SK-N-SH (cell line): ENCODE results near the gene STH. TPM values are rescaled to one million over a fixed set of nuclear protein-coding genes. Genes with fewer than 3 reads are reported as not detected.

Experiments
- CTCF ChIA-PET: fragments of 300-600, 350-600 bp; formaldehyde crosslinking; extraction: SDS; loops from one replicate; lab custom pipeline; 2021; lab: Yijun Ruan, JAX
- POLR2A ChIA-PET: fragments of 350-600 bp; sonication (Branson Sonifier 250); formaldehyde crosslinking; extraction: SDS; loops from one replicate; lab custom pipeline; 2020; ENCODE audit warnings: antibody characterized with exemption, inconsistent platforms; lab: Yijun Ruan, JAX
- DNase-seq: peaks from one replicate; pipeline ENCODE4 v3.0.0; 2012
- H2AFZ ChIP-seq: fragments of 200-600 bp; sonication (generic); 2 replicates; pipeline ENCODE4 v1.8.1; 2016; ENCODE audit warnings: antibody characterized with exemption, mild to moderate bottlenecking, low read depth
- H3F3A ChIP-seq: fragments of 200-600 bp; sonication (generic); replicated peaks from 2 replicates; pipeline ENCODE3; 2016; ENCODE audit warnings: antibody characterized with exemption, mild to moderate bottlenecking; ENCODE audit not compliant: insufficient read depth
- H3K27ac ChIP-seq, 2 experiments: fragments of 200-500 bp in 1 of 2; fragments of 200-600 bp in 1 of 2; sonication (Bioruptor generic) in 1 of 2; sonication (generic), shearing (Covaris generic) in 1 of 2; 2 replicates each; pipeline versions ENCODE4 v1.5.1 to v1.6.1; 2014 to 2016; ENCODE audit warnings: low read depth in 2 of 2, inconsistent platforms in 1 of 2, low read length in 1 of 2, mild to moderate bottlenecking in 1 of 2, mixed read lengths in 1 of 2
- H3K27me3 ChIP-seq: fragments of 200-600 bp; sonication (generic), shearing (Covaris generic); 2 replicates; pipeline ENCODE4 v1.6.1; 2016; ENCODE audit warnings: mixed run types; ENCODE audit not compliant: insufficient read depth
- H3K36me3 ChIP-seq, 2 experiments: fragments of 200-500 bp in 1 of 2; fragments of 200-600 bp in 1 of 2; sonication (Bioruptor generic) in 1 of 2; sonication (generic) in 1 of 2; replicated peaks in 1 of 2; 2 replicates each; pipeline versions ENCODE3 to v1.5.1; 2014 to 2016; ENCODE audit warnings: low read length in 1 of 2, mild to moderate bottlenecking in 1 of 2; ENCODE audit not compliant: insufficient read depth in 2 of 2, control insufficient read depth in 1 of 2
- H3K4me1 ChIP-seq, 2 experiments: fragments of 200-500 bp in 1 of 2; fragments of 200-600 bp in 1 of 2; sonication (Bioruptor generic) in 1 of 2; sonication (generic), shearing (Covaris generic) in 1 of 2; 2 replicates each; pipeline versions ENCODE4 v1.5.1 to v1.6.1; 2014 to 2016; ENCODE audit warnings: low read depth in 1 of 2, low read length in 1 of 2, mixed run types in 1 of 2; ENCODE audit not compliant: insufficient read depth in 2 of 2, control insufficient read depth in 1 of 2
- H3K4me2 ChIP-seq: fragments of 200-600 bp; sonication (generic), shearing (Covaris generic); 2 replicates; pipeline ENCODE4 v1.6.1; 2017; ENCODE audit warnings: mixed run types
- H3K4me3 ChIP-seq, 2 experiments: fragments of 200-500 bp in 1 of 2; fragments of 200-600 bp in 1 of 2; sonication (Bioruptor generic) in 1 of 2; sonication (generic), shearing (Covaris generic) in 1 of 2; 2 replicates each; pipeline versions ENCODE4 v1.5.1 to v1.8.1; 2014 to 2016; ENCODE audit warnings: low read depth in 2 of 2, inconsistent platforms in 1 of 2, low read length in 1 of 2, mild to moderate bottlenecking in 1 of 2, mixed read lengths in 1 of 2, moderate library complexity in 1 of 2
- H3K79me2 ChIP-seq: fragments of 200-600 bp; sonication (generic); 2 replicates; pipeline ENCODE4 v1.8.1; 2017; ENCODE audit warnings: mild to moderate bottlenecking; ENCODE audit not compliant: insufficient read depth
- H3K9ac ChIP-seq: fragments of 200-600 bp; sonication (generic); 2 replicates; pipeline ENCODE4 v1.6.1; 2017; ENCODE audit warnings: mixed run types
- H3K9me2 ChIP-seq: fragments of 200-600 bp; sonication (generic); 2 replicates; pipeline ENCODE4 v1.6.1; 2017; ENCODE audit warnings: mixed run types
- H3K9me3 ChIP-seq: fragments of 200-600 bp; sonication (generic); 2 replicates; pipeline ENCODE4 v1.6.1; 2017; ENCODE audit warnings: mixed run types, mild to moderate bottlenecking, moderate library complexity
- H4K20me1 ChIP-seq: fragments of 200-600 bp; sonication (generic); 2 replicates; pipeline ENCODE4 v1.6.1; 2017; ENCODE audit warnings: mild to moderate bottlenecking, mixed run types; ENCODE audit not compliant: insufficient read depth
- ELF1 ChIP-seq: IDR thresholded peaks from 2 replicates; pipeline ENCODE4 v1.4.0; 2012
- EP300 ChIP-seq, 2 experiments: IDR thresholded peaks; 2 replicates each; pipeline versions ENCODE4 v1.4.0 to v1.6.1; 2012; ENCODE audit warnings: borderline replicate concordance in 1 of 2, low read depth in 1 of 2, low read length in 1 of 2
- EZH2phosphoT487 ChIP-seq: fragments of 200-600 bp; sonication (generic); IDR thresholded peaks from 2 replicates; pipeline ENCODE4 v1.6.1; 2017; ENCODE audit warnings: low read depth, mixed run types, mild to moderate bottlenecking, antibody characterized with exemption, moderate library complexity, borderline replicate concordance
- FOSL2 ChIP-seq: IDR thresholded peaks from 2 replicates; pipeline ENCODE4 v1.4.0; 2012; ENCODE audit warnings: low read depth, mild to moderate bottlenecking, moderate library complexity, borderline replicate concordance
- GABPA ChIP-seq: IDR thresholded peaks from 2 replicates; pipeline ENCODE4 v1.4.0; 2012; ENCODE audit warnings: low read depth, mild to moderate bottlenecking
- GATA2 ChIP-seq: sonication (generic); formaldehyde crosslinking; IDR thresholded peaks from 2 replicates; pipeline ENCODE4 v1.5.0; 2020; ENCODE audit warnings: mild to moderate bottlenecking, missing genetic modification reagents
- IRF3 ChIP-seq: fragments of 150-350 bp; IDR thresholded peaks from 2 replicates; pipeline ENCODE4 v1.6.1; 2016; ENCODE audit warnings: mild to moderate bottlenecking, low read depth, low read length
- JUND ChIP-seq: IDR thresholded peaks from 2 replicates; pipeline ENCODE4 v1.4.0; 2012
- MEF2A ChIP-seq: IDR thresholded peaks from 2 replicates; pipeline ENCODE4 v1.4.0; 2012; ENCODE audit warnings: low read depth, borderline replicate concordance
- MXI1 ChIP-seq: IDR thresholded peaks from 2 replicates; pipeline ENCODE4 v1.6.1; 2012; ENCODE audit warnings: mild to moderate bottlenecking, low read depth, low read length, improper control_type of control experiment
- NRF1 ChIP-seq: IDR thresholded peaks from 2 replicates; pipeline ENCODE4 v1.6.1; 2012; ENCODE audit warnings: low read depth, mild to moderate bottlenecking, low read length
- PBX3 ChIP-seq: IDR thresholded peaks from 2 replicates; pipeline ENCODE4; 2012
- POLR2AphosphoS5 ChIP-seq: IDR thresholded peaks from 2 replicates; pipeline ENCODE4 v1.6.1; 2012; ENCODE audit warnings: low read depth, low read length
- RAD21 ChIP-seq: IDR thresholded peaks from 2 replicates; pipeline ENCODE4 v1.6.1; 2012; ENCODE audit warnings: mild to moderate bottlenecking, low read length
- RCOR1 ChIP-seq: fragments of 150-350 bp; IDR thresholded peaks from 2 replicates; pipeline ENCODE4 v1.6.1; 2017; ENCODE audit warnings: antibody characterized with exemption, low read length
- REST ChIP-seq: IDR thresholded peaks from 2 replicates; pipeline ENCODE4 v1.6.1; 2012; ENCODE audit warnings: mild to moderate bottlenecking, low read depth, low read length, moderate library complexity
- SIN3A ChIP-seq: IDR thresholded peaks from 2 replicates; pipeline ENCODE4 v1.6.1; 2012; ENCODE audit warnings: low read depth, mild to moderate bottlenecking, low read length, moderate library complexity, borderline replicate concordance
- TCF12 ChIP-seq: IDR thresholded peaks from 2 replicates; pipeline ENCODE4 v1.4.0; 2012
- ZBTB33 ChIP-seq: IDR thresholded peaks from 2 replicates; pipeline ENCODE4 v1.4.0; 2012; ENCODE audit warnings: low read depth, borderline replicate concordance
- WGBS: methylation state at CpG from one replicate; pipeline ENCODE4 v1.1.6; 2017; ENCODE audit warnings: low lambda C conversion rate; 5-methylcytosine and 5-hydroxymethylcytosine counted together
- polyA plus RNA-seq, 3 experiments: library from polyadenylated mRNA; depleted of rRNA; stranded (reverse); fragments of >200 nt; gene quantifications; 2 replicates each; pipeline ENCODE4 v1.2.3, GENCODE V29; 2012

Gene STH
- polyA plus RNA-seq, 1 of the 3 experiments (the other 2 are of a cell fraction) = not detected

- TF ChIP-seq ZBTB33 (no peak), GABPA (no peak), REST (no peak), NRF1 (no peak), GATA2 (no peak), EP300 (IDR thresholded peaks at IDR 0.05; ENCODE audit: borderline replicate concordance in 1 of 2, low read depth in 1 of 2, low read length in 1 of 2) (no peak), SIN3A (0 out of 2 replicates have a peak, but pooled peaks have one; percentile 79)
- TF ChIP-seq, all 33 proteins: peak for 10
Measured at GRCh38 chr17:46044286-46044928, 45.4 kb downstream of the STH start (continued).

- Histone ChIP-seq H3K9me2 (no peaks in the 10 kb centered on the region), H3K79me2 (peaks cover 40% of the 10 kb centered on the region), H3K9ac (no peak overlapping the region), H3K27ac (no peak overlapping the region; a peak in 1 of 4 replicates), H3K4me3 (no peak overlapping the region), H2AFZ (no peak overlapping the region), H3F3A (peaks cover 18% of the 10 kb centered on the region), H3K4me1 (peaks cover 4 to 5% of the 10 kb centered on the region in 2 experiments; a peak in 3 of 4 replicates), H3K4me2 (no peak overlapping the region), H3K36me3 (peaks cover 66 to 76% of the 10 kb centered on the region in 2 experiments), H4K20me1 (0 out of 2 replicates have a peak, but pooled peaks cover 8% of the 10 kb centered on the region), H3K27me3 (no peaks in the 10 kb centered on the region), H3K9me3 (no peaks in the 10 kb centered on the region)
- WGBS = 79% methylated on average over 2 of the region's 2 CpGs
- ChIA-PET POLR2A (interaction anchor here (1.1 kb wide), 1 partner anchor 148 kb away, joined by 5 read pairs; the partner anchor contains the start of gene KANSL1), CTCF (interaction anchor here (0.6 to 4.7 kb wide), 60 partner anchors 9 to 934 kb away, joined by 3 to 58 read pairs (median 4); partner anchors contain the start of genes KANSL1 and RPRML)
- no peak for DNase-seq
- TF ChIP-seq IRF3 (no peak), JUND (no peak), FOSL2 (no peak), RCOR1 (no peak), PBX3 (no peak), ELF1 (no peak), EZH2phosphoT487 (no peak), MXI1 (no peak), TCF12 (no peak), MEF2A (no peak), SIN3A (no peak), RAD21 (no peak), ZBTB33 (no peak), GATA2 (no peak), POLR2AphosphoS5 (no peak)
Measured at GRCh38 chr17:46044989-46045388, 45.9 kb downstream of the STH start.
